ENCODE results near the gene SERF1B. TPM values are rescaled to one million over a fixed set of nuclear protein-coding genes. Genes with fewer than 3 reads are reported as not detected.
"Not testable (repeated sequence)": the region's sequence is repeated elsewhere in the genome, so short reads cannot be mapped to it uniquely, and the experiment has no call there.

Gene SERF1B
- total RNA-seq, 1 donor from 2014 or later, result 30.1 TPM

GRCh38 chr5:70091776-70092175 is 66.7 kb downstream of the SERF1B start:
- H3K27me3 Mint-ChIP-seq (ENCODE audit: unreplicated experiment); H3K4me3 Mint-ChIP-seq (ENCODE audit: unreplicated experiment); H3K36me3 Mint-ChIP-seq (ENCODE audit: unreplicated experiment); H3K27ac Mint-ChIP-seq (ENCODE audit: unreplicated experiment); DNase-seq (ENCODE audit: extremely low spot score, unreplicated experiment); H3K4me1 Mint-ChIP-seq (ENCODE audit: unreplicated experiment); H3K9me3 Mint-ChIP-seq (ENCODE audit: unreplicated experiment): not testable (repeated sequence)

Other genes with a start within 250 kb of the SERF1B start
- gene SMN2, start 24.4 kb downstream of the SERF1B start, total RNA-seq, result 30.8 and 31.1 TPM in 2 replicates

Data from osteocyte (in vitro differentiated cells).